HK-2 (cell line): ENCODE results near the gene SLC39A1.

ENCODE experiments used
- DNase-seq: peaks from one replicate; pipeline ENCODE4 v3.0.0-alpha.2; 2018; ENCODE audit not compliant: unreplicated experiment

Gene SLC39A1

GRCh38 chr1:153946622-153947241 is 16.6 kb downstream of the SLC39A1 start, which contains the start of gene DENND4B:
Gene DENND4B, minus strand, starts transcription at chr1:153946718. Its CDS starts 2,344 bp downstream, at chr1:153944374.
- DNase-seq = peak; percentile 81

GRCh38 chr1:153945795-153946621 is 17.3 kb downstream of the SLC39A1 start:
- DNase-seq = peak; percentile 78

GRCh38 chr1:153945131-153945794 is 18.1 kb downstream of the SLC39A1 start:
- DNase-seq = no peak

- DNase-seq = no peak
Measured at GRCh38 chr1:153944827-153945117, 18.6 kb downstream of the SLC39A1 start.

GRCh38 chr1:153944005-153944826 is 19.1 kb downstream of the SLC39A1 start:
- no peak for DNase-seq

- DNase-seq = no peak
Measured at GRCh38 chr1:153942766-153943549, 20.4 kb downstream of the SLC39A1 start.

GRCh38 chr1:153941826-153942725 is 21.3 kb downstream of the SLC39A1 start:
- no peak for DNase-seq

GRCh38 chr1:153940756-153941155 is 22.6 kb downstream of the SLC39A1 start:
- DNase-seq = no peak

- DNase-seq = no peak
Measured at GRCh38 chr1:153939476-153939875, 23.9 kb downstream of the SLC39A1 start.

GRCh38 chr1:153938996-153939395 is 24.3 kb downstream of the SLC39A1 start:
- no peak for DNase-seq

- DNase-seq = no peak
Measured at GRCh38 chr1:153937331-153937730, 26.0 kb downstream of the SLC39A1 start.

GRCh38 chr1:153936011-153936802 is 27.1 kb downstream of the SLC39A1 start:
- no peak for DNase-seq

- no peak for DNase-seq
Measured at GRCh38 chr1:153934746-153935145, 28.6 kb downstream of the SLC39A1 start.

- no peak for DNase-seq
Measured at GRCh38 chr1:153933955-153934354, 29.4 kb downstream of the SLC39A1 start.

GRCh38 chr1:153933430-153933829 is 29.9 kb downstream of the SLC39A1 start:
- DNase-seq = no peak

- no peak for DNase-seq
Measured at GRCh38 chr1:153932156-153933131, 30.9 kb downstream of the SLC39A1 start.

GRCh38 chr1:153929981-153930948 is 33.1 kb downstream of the SLC39A1 start:
- no peak for DNase-seq
